NCI-H1436 treated with DMSO at 0.1 percent for 48 hours (cell line): ENCODE results near the gene STAP2.

Experiments
- DNase-seq: peaks from one replicate; lab custom pipeline; 2025; lab: John Stamatoyannopoulos, UW

STAP2 gene

DNA sequence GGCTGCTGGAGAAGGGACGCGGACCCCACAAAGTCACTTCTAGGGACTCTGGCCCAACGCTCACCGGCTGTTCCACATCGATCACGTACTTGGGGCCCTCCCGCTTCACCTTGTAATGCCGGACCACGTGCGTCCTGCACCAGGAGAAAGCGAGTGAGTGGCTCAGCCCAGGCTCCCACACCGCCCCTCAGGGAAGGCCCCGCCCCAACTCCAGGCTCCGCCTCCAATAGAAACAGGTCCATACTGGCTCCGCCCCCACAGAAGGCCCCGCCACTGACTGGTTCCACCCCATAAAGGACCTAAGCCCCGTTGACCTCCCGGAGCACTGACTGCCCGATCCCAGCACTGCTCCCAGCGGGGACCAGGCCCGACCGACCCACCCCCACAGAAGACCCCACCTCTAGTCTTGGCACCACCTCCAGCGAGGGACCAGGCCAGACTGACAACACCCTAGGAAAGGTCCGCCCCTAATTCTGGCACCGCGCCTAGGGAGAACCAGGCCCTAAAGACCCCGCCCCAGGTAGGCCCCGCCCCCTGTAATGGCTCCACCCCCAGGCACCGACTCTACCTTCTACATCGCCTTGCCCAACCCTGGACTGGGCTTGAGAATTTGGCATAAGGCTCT is 11.3 kb downstream of the STAP2 start:
- DNase-seq: no peak

DNA sequence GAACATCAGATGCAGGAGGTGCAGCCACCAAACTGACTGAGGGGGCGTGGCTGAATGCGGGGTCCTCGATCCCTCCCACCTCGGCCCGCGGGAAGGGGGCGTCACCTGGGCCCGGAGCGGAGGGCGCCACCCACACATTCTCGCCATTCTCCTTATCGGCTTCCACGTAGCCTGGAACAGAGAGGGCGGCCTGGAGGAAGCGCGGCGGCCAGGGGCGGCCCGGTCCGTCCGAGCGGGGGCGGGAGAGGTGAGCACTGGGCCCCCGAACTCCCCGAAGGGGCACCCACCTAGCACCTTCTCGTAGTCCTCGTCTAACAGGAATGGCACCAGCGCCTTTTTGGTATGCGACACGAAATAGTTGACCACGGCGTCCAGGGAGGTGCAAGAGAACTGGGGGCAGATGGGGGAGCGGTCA is 11.8 kb downstream of the STAP2 start:
- no peak for DNase-seq

DNA sequence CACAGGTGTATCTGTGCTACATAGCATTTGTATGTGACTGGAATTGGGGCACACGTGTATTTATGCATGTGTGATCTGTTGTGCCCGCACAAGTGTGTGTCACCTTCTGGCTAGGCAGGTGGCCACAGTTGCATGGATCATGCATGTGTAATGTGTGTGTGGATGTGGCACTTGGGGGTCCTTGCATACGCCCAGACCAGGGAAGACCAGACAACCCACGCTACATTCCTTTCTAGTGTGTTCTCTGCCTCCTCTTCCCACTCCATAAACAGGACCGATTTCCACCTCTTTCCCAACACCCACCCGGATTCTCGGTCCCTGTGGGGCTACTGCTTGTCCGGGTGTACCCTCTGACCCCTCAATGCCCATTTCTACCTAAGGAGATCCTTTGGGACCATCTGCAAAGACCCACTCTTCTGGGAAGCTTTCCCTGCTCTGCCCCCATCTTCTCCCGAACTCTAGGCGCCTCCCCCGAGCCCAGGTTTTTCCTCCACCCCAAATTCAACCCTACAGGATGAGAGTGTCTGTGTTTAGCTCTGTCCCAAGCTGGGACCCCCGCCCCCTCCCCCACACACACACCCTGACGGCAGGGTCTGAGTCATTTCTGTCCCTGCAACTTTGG is 12.3 kb downstream of the STAP2 start:
- no peak for DNase-seq

DNA sequence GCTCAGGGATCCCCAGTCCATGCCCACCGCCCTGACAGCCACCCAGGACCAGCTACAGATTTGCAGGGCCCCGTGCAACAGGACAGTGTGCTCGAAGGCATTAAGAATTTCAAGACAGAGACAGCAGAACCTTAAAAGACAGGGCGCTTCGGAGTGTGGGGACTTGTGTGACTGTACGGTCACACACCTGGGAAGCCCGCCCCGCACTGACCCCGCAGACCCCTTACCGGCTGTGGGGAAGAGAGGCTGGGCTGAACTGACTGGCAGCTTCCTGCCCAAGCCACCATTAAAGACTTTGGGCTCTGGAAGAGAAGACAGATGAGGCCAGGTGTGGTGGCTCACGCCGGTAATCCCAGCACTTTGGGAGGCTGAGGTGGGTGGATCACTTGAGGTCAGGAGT is 14.4 kb downstream of the STAP2 start:
- no peak for DNase-seq

DNA sequence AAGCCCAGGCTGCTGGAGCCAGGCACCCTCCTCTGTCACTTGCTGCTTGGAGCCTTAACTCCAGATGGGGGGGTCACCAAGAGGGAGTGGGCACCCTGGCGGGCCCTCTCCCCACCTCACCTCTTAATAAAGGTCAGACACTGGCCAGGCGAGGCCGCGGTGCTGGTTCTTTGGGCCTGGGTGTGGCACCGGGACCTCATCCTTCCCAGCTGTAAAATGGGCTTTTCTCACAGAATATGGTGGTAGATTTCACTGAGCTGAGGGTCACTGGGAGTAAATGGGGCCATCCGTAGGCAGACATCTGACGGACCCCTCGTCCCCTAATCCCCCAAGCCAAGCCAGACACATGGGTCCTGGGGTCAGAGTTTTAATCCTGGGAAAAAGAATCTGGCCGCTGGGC is 14.9 kb downstream of the STAP2 start:
- no peak for DNase-seq

DNA sequence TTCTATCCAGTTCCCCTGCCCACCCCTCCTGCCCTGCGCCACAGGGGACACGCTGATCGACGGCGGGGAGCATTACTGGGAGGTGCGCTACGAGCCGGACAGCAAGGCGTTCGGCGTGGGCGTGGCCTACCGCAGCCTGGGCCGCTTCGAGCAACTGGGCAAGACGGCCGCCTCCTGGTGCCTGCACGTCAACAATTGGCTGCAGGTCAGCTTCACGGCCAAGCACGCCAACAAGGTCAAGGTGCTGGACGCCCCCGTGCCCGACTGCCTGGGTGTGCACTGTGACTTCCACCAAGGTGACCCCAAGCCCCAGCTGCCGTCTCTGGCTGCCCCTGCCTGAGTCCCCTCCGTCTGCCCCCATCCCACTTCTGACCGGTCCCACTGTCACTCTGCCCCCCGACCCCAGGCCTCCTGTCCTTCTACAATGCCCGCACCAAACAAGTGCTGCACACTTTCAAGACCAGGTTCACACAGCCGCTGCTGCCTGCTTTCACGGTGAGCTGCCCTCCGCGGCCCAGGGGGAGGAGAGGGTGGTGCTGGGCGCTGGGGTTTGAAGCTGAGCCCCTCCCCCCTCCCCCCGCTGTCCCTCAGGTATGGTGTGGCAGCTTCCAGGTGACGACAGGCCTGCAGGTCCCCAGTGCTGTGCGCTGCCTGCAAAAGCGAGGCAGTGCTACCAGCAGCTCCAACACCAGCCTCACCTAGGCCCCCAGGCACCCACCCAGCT is 15.5 kb downstream of the STAP2 start:
- no peak for DNase-seq

DNA sequence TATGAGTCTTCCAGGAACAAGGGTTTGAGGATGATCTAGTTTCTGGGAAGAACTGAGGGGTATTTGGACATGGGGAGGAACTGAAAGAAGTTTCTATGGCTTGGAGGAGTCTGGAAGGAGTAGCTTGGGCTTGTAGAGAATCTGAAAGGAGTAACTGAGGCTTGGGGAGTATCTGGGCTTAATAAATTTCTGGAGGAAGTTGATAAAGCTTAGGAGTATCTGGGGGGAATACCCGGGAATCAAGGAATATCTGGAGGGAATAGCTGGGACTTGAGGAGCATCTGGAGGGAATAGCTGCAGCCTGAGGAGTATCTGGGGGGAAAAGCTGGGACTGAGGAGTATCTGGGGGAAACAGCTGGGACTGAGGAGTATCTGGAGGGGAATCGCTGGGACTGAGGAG is 18.2 kb downstream of the STAP2 start:
- DNase-seq: no peak

DNA sequence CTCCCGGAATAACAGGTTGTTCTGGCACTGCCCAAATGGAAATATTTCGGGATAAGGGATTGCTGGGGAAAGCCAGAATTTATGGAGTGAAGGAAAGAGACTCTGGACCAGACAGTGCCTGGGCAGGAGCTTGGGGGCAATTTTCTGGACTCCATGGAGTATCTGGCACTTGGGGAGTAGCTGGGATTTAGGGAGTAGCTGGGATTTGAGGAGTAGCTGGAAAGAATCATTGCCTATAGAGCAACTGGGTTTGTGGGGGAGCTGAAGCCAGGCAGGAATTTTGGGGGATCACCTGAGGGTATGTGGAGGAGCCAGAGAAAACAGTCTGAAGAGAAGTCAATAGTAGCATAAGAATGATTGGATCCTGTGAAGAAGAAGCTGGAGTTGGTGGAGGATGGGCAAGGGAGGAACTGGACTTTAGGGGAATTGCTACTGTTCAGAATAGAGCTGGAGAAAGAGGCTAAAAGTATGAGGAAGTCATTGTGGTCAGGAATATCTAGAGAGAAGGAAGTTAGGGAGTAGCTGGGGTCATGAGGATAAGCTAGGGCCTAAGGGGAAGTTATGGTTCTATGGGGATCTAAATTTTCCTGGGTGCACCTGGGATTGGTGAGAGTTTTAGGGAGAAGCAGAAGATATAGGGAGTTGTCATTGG is 19.4 kb downstream of the STAP2 start:
- DNase-seq: no peak

DNA sequence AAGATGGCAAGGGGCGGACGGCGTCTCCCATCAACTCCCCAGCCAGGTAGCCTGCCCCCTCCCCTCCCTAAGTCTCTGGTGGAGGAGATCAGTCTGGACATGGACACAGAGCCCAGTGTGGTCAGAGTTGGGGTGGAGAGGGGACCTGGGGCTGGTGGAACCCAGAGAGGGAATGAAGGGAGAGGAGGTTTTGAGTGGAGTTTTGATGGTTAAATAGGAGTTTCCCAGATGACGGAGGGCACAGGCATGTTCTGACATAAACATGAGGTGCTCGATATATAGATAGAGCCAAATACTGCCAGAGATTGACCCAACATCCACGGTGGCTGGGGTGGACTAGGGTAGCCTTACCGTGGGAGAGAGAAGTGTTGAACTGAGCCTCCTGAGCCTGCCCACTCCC is 20.2 kb downstream of the STAP2 start:
- no peak for DNase-seq

DNA sequence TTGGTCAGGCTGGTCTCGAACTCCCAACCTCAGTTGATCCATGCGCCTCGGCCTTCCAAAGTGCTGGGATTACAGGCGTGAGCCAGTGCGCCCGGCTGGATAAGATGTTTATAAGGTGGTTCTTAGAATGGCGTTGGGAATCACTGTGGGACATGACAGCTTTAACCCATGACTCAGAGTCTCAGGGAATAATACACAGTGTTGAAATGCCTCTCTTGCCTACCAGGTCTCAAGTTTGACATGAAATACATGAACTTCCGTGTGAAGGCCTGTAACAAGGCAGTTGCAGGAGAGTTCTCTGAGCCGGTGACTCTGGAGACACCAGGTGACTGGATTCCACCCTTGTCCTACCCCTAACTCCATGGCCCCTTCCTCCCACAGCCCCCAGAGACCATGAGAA is 21.7 kb downstream of the STAP2 start:
- DNase-seq: no peak

DNA sequence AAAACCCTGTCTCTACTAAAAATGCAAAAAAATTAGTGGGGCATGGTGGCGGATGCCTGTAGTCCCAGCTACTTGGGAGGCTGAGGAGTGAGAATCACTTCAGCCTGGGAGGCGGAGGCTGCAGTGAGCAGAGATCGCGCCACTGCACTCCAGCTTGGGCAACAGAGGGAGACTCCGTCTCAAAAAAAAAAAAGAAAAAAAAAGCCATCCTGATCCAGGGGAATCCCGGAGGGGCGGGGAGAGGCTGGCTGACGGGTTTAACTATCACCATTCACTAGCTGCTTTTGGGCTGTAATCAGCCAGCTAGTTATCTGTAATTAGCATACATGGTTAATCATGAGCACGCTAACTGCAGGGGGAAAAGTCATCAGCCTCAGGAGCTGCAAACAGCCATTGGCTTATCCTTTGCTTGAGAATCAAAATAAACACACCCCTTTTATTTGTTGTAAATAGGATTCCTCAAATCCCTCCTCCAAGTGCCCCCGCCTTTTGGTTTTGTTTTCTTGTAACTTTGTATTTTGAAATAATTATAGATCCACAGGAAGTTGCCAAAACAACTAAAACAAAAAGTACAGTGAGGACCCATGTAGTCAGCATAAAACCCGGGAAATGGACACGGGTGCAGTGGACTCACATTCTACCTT is 24.7 kb downstream of the STAP2 start:
- no peak for DNase-seq

DNA sequence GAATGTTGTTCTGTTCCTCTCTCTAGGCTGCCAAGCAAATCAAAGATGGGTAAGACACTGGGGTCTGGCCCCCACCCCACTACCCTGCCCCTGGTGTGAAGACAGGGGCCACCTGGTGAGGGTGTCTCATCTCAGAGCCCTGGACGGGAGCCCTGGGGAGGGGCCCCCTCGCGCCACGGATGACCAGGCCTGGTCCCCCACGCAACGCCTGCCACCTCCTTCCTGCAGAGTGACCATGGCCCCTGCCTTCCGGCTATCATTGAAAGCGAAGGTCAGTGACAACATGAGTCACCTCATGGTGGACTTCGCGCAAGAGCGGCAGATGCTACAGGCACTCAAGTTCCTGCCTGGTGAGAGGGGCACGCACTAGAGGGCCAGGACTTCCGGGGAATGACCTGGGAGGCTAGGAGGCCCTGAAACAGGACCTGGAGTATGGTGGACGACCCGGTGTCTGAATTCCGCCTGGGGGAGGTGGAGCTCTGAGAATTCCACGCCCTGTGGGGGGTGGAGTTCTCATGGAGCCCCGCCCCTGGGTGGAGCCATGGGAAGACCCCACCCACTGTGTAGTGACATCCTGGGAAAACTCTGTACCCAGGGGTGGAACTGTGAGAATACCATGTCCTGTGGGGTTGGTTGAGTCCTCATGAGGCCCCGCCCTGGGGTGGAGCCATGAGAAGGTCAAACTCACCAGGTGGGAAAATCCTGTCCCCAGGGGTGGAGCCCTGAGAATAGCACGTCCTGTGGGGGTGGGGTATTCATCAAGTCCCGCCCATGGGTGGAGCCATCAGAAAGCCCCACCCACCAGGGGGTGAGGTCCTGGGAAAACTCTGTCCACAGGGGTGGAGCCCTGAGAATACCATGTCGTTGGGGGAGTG is 28.1 kb downstream of the STAP2 start:
- no peak for DNase-seq

DNA sequence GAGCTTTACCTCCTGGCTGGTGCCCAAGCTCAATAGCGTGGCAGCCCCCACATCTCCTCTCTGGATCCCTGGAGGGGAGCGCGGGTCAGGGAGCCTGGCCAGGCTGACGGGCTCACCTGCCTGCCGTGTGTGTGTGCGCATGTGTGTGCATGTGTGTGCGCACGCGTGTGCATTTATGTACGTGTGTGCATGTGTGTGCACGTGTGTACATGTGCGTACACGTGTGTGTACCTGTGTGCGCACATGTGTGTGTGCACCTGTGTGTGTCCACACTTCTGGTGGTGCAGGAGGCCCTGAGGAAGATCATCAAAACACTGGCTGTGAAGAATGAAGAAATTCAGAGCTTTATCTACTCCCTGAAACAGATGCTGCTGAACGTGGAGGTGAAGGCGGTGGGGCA is 33.0 kb downstream of the STAP2 start:
- no peak for DNase-seq

DNA sequence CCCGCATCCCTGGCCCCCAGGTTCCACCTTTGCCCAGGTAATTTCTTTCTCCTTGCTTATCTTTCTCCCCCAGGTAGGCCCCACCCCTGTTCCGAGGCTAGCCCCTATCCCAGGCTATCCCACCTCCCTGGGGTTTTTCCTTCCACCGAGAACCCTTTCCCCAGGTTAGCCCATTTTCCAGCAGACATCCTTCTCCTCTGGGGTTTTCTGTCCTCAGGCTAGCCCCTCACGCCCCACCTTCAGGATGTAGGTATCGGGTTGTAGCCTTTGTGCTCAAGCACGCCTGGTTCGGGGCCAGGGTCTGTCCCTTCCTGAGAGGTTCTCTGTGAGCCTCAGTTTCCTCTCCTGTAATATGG is 33.4 kb downstream of the STAP2 start:
- DNase-seq: no peak

DNA sequence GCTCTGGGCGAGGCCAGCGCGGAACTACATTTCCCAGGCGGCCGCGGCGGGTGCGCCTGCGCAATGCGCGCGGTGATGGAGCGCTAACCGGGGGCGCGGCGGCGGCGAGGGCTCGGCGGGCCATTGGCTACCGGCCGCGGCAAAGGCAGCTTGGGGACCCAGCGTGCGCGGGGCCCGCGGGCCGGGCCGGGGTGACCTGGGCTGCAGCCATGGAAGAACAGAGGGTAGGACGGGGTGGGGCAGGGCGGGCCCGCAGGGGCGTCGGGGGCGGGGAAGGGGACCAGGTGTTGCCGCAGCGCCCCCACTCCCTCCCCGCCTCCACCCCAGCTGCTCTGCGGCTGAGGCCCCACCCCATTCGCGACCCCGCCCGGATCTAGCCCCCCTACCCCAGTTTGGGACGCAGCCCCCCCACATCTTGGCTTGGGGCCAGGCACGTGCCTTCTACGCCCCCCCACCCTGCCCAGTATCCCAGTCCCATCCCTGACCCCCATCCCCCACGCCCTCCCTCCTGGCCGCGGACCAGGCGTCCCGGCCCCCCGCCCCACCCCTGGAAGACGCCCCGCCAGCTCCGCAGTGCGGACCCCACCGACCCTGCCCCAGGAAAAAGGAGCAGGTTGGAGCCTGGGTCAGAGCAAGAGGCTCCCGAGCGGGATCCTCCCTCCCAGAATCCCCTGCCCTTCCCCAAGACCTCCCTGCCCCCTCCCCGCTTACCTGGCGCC is 33.9 kb downstream of the STAP2 start, which contains the start of gene FSD1:
TSS of gene FSD1 (plus strand) at position 61 of the 719 bp plus-strand sequence. CDS start at position 210, 149 bp downstream.
- DNase-seq: no peak

DNA sequence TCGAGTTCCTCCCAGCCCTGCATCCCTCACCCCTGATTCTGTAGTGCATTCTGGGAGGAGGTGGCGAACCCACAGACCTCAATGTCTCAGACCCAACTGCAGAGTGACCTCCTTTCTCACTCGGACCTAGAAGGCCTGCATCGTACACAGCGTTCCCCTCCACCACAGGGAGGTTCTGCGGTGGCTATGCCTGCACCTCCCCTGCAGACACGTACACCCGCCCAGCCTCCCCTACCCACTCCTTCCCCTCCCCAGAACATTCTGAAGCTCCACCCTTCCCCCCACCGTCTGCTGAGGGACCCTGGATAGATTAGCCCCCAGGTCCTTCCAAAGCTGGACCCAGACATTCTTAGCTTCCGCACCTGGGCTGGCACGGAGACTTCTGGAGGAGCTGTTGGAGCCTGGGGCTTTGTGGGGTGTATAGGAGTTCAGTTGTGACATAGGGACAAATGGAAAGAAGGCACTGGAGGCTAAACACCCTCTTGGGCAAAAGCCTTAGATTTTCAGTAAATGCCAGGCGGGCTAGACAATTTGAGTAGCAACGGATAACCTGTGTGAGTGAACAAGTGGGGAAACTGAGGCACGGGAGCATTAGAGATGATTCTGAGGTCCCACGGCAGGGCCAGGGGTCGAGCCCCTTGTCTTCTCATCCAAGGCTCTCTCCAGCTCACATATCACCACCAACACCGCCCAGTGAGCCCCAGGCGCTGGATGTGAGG is 34.6 kb downstream of the STAP2 start:
- no peak for DNase-seq

DNA sequence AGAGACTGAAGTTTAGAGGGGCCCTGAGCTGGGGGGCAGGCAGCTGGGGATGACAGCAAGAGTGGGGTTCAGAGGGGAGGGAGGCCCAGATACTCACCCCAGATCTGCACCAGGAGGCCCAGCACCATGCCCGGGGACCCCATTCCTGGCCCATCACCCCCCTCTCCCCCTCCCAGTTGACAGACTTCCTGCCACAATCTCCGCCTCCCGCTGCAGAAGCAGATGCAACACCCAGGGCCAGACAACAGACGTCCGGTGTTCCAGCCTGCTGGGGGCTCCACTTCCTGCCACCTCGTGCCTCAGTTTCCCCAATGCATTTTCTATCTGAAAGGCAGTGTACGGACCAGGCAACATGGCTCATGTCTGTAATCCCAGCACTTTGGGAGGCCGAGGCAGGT is 36.4 kb downstream of the STAP2 start, which contains the start of gene TMIGD2:
TSS of gene TMIGD2 (minus strand) at position 147 of the 398 bp plus-strand sequence. CDS start at position 143, 4 bp downstream.
- DNase-seq: no peak

DNA sequence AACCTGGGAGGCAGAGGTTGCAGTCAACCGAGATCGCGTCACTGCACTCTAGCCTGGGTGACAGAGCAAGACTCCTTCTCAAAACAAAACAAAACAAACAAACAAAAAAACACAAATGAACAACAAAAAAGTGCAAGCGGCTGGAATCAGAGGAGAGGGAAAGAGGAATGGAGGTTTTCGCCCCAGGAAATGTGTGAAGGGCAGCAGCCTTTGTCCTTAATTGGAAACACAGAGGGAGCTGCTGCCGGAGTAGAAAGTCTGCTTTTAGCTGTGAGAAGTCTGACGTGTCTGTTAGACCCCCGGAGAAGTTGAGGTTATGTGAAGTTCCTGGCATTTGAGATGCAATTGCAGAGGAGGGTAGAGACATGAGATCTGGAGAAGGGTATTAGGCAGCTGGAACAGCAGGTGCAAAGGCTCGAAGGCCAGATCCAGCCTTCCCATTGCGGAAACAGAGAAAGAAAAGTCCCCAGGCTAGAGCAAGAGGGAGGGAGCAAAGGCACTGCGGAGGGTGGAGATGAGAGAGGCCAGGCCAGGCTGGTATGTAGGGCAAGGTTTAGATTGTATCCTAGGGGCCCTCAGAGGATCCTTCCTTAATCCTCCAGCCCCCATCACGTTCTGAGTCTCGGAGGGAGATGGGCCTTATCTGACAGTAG is 36.9 kb downstream of the STAP2 start:
- no peak for DNase-seq

DNA sequence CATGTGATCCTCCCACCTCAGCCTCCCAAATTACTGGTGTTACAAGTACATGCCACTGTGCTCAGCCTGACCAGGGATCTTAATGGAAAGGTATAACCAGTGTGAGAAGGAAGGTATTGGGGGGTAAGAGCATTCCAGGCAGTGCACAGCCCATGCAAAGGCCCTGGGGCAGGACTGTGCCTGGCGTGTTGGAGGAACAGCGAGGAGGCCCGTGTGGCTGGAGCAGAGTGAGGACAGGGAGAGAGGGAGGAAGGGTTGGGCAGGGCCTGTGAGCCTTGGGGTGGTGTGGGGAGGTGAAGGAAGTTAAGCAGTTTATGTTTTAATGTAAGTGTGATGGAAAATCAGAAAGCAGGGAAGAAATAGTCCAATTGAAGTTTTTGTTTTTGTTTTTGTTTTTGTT is 38.0 kb downstream of the STAP2 start:
- no peak for DNase-seq
